ENCODE results near the gene SLC15A5.
A peak's percentile ranks its signal among the peaks of the same experiment; 100 is the strongest.

The SLC15A5 gene

DNA sequence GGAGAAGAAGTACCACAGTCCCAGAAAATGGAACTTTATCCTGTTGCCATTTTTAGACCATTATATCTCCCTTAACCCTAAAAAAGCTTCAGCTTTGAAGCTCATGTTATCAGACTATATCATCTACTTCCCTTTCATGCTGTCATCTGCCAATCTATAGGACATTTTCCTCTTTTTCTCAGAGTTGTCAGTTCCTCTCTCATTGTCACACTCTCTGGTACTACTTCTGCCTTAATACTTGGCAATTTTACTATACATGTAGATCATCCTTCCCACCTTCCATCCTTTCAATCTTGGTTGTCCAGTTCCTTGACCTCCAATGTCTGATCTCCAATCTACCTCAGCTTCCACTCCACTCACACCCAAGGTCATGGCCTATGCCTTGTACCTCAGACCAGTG lies 57.4 kb downstream of the SLC15A5 start:
- H4K5ac ChIP-seq (ENCODE audit: low read length), result no peak overlapping the region
- H3K18ac ChIP-seq (ENCODE audit: low read length), result no peak overlapping the region

DNA sequence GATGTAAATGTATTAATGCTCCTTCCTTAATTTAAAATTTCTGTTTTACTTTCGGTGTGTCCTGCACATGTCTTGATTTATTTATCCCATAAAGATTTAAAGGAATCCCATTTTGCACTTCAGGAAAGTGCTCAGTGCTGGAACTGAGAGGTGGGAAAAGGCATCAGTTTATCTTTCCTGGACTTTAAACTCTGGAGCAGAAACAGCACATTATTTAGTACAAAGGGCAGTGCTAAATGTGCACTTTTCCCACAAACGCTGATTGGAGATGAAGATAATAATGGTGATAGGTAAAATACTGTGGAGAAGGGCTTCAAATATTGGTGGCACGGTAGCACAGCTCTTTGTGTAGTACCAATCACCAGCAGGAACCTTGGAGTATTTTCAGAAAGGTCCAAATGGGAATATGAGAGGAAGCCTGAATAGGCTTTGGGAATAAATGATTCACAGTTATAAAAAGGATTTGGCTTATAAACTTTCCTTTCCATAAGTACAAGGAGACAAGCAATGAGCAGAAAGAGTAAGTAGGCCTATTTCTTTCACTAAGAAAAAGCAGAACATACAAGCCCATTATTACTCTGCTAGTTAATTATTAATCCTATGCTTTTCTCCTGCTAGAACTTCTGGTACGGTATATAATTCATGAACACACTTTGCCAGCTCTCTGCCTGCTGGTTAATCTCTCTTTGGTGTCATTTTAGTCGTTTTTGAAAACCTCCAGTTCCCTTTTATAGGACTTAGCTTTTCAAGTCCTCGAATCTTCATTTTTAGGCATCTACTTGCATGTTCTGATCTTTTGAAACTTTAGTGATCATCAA lies 58.3 kb downstream of the SLC15A5 start:
- WGBS (ENCODE audit: extremely low coverage, insufficient coverage, low lambda C conversion rate), result no CpG with 5 or more reads among the region's 6 CpGs
- H3K4me3 ChIP-seq (ENCODE audit: low read length), result no peak overlapping the region

More for the DNA sequence above, 57.4 kb downstream of the SLC15A5 start:
- no peak overlapping the region for H4K8ac ChIP-seq (ENCODE audit: low read depth, low read length)
- H3K9ac ChIP-seq (ENCODE audit: low read length), result no peak overlapping the region
- H3K23ac ChIP-seq (ENCODE audit: low read length), result no peak overlapping the region
- H3K4me3 ChIP-seq (ENCODE audit: low read length), result no peak overlapping the region
- no peak overlapping the region for H3K4me2 ChIP-seq (ENCODE audit: low read length)
- no peak overlapping the region for H2BK15ac ChIP-seq (replicated peaks; ENCODE audit: low read depth)
- no peak overlapping the region for H2BK5ac ChIP-seq (ENCODE audit: low read length)
- no peak for DNase-seq
- no peaks in the 10 kb centered on the region for H3K4me1 ChIP-seq (ENCODE audit: control insufficient read depth, low read depth, low read length)
- H3K79me2 ChIP-seq (ENCODE audit: control insufficient read depth, insufficient read depth, low read length), result no peaks in the 10 kb centered on the region
- H2BK120ac ChIP-seq (ENCODE audit: low read depth, low read length), result no peak overlapping the region
- H3K56ac ChIP-seq (ENCODE audit: low read length), result no peak overlapping the region
- H3K27me3 ChIP-seq (ENCODE audit: insufficient read depth, low read length, poor library complexity), result no peaks in the 10 kb centered on the region
- H3K4ac ChIP-seq (ENCODE audit: low read depth, low read length), result no peak overlapping the region
- no peaks in the 10 kb centered on the region for H3K79me1 ChIP-seq (ENCODE audit: low read length)
- H3K27ac ChIP-seq (ENCODE audit: low read depth, low read length), result no peak overlapping the region
- no peak overlapping the region for H2AK5ac ChIP-seq (ENCODE audit: low read length)
- no peaks in the 10 kb centered on the region for H3K36me3 ChIP-seq (ENCODE audit: control insufficient read depth, insufficient read depth, low read length)

DNA sequence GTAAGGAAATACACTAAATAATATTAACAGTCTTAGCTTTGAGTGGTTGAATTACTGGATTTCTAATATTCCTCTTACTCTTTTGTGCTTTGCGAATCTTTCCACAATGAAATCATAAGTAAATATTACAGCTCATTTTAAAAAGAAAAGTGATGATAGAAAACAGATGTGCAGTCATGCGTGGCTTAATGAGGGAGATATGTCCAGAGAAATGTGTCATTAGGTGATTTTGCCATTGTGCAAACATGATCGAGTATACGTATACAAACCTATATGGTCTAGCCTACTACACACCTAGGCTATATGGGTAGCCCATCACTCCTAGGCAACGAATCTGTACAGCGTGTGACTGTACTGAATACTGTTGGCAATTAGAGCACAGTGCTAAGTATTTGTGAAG lies 59.3 kb downstream of the SLC15A5 start:
- Histone ChIP-seq H2BK15ac (replicated peaks; ENCODE audit: low read depth) (no peak overlapping the region), H3K4me3 (ENCODE audit: low read length) (no peak overlapping the region), H3K79me1 (ENCODE audit: low read length) (no peaks in the 10 kb centered on the region), H3K4me2 (ENCODE audit: low read length) (no peak overlapping the region), H3K36me3 (ENCODE audit: control insufficient read depth, insufficient read depth, low read length) (no peaks in the 10 kb centered on the region), H3K9ac (ENCODE audit: low read length) (no peak overlapping the region), H3K27ac (ENCODE audit: low read depth, low read length) (no peak overlapping the region), H4K8ac (ENCODE audit: low read depth, low read length) (no peak overlapping the region), H3K18ac (ENCODE audit: low read length) (no peak overlapping the region), H3K23ac (ENCODE audit: low read length) (no peak overlapping the region), H3K79me2 (ENCODE audit: control insufficient read depth, insufficient read depth, low read length) (no peaks in the 10 kb centered on the region), H2BK120ac (ENCODE audit: low read depth, low read length) (no peak overlapping the region), H3K27me3 (ENCODE audit: insufficient read depth, low read length, poor library complexity) (no peaks in the 10 kb centered on the region), H3K4ac (ENCODE audit: low read depth, low read length) (no peak overlapping the region), H3K4me1 (ENCODE audit: control insufficient read depth, low read depth, low read length) (no peaks in the 10 kb centered on the region), H2AK5ac (ENCODE audit: low read length) (no peak overlapping the region), H4K5ac (ENCODE audit: low read length) (no peak overlapping the region), H3K56ac (ENCODE audit: low read length) (no peak overlapping the region), H2BK5ac (ENCODE audit: low read length) (no peak overlapping the region)
- no CpG with 5 or more reads among the region's 6 CpGs for WGBS (ENCODE audit: extremely low coverage, insufficient coverage, low lambda C conversion rate)
- no peak for DNase-seq

More for the DNA sequence above, 58.3 kb downstream of the SLC15A5 start:
- Histone ChIP-seq H2BK5ac (ENCODE audit: low read length) (no peak overlapping the region), H3K56ac (ENCODE audit: low read length) (no peak overlapping the region), H2AK5ac (ENCODE audit: low read length) (no peak overlapping the region), H3K9ac (ENCODE audit: low read length) (no peak overlapping the region), H3K27me3 (ENCODE audit: insufficient read depth, low read length, poor library complexity) (no peaks in the 10 kb centered on the region), H3K4me2 (ENCODE audit: low read length) (no peak overlapping the region), H2BK15ac (replicated peaks; ENCODE audit: low read depth) (no peak overlapping the region), H3K36me3 (ENCODE audit: control insufficient read depth, insufficient read depth, low read length) (no peaks in the 10 kb centered on the region), H4K8ac (ENCODE audit: low read depth, low read length) (no peak overlapping the region), H2BK120ac (ENCODE audit: low read depth, low read length) (no peak overlapping the region), H3K79me1 (ENCODE audit: low read length) (no peaks in the 10 kb centered on the region), H3K27ac (ENCODE audit: low read depth, low read length) (no peak overlapping the region), H3K18ac (ENCODE audit: low read length) (no peak overlapping the region), H4K5ac (ENCODE audit: low read length) (no peak overlapping the region), H3K79me2 (ENCODE audit: control insufficient read depth, insufficient read depth, low read length) (no peaks in the 10 kb centered on the region), H3K4ac (ENCODE audit: low read depth, low read length) (no peak overlapping the region), H3K23ac (ENCODE audit: low read length) (no peak overlapping the region), H3K4me1 (ENCODE audit: control insufficient read depth, low read depth, low read length) (no peaks in the 10 kb centered on the region)
- DNase-seq, result no peak

DNA sequence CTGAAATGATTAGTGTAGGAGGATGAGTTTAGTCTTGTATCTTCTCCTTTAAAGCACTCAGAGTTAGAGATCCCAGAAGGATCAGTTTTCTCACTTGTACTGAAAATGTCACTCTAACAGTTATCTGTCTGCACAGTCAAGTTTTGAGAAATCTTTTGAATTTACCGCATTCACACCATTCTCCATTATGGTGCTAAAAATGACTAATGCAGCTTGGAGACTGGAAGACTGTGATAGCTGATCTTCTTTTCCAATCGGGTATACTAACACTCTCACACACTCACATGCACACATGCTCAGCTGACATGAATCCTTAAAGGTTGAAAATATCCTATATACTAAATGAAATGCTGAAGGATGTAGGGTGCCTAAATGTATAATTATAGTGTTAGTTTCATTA lies 65.8 kb downstream of the SLC15A5 start:
- H2BK5ac ChIP-seq (ENCODE audit: low read length), result no peak overlapping the region
- no peaks in the 10 kb centered on the region for H3K79me1 ChIP-seq (ENCODE audit: low read length)
- no peak overlapping the region for H3K23ac ChIP-seq (ENCODE audit: low read length)
- H2AK5ac ChIP-seq (ENCODE audit: low read length), result no peak overlapping the region
- no peak overlapping the region for H2BK15ac ChIP-seq (replicated peaks; ENCODE audit: low read depth)
- H2BK120ac ChIP-seq (ENCODE audit: low read depth, low read length), result no peak overlapping the region
- no peak for DNase-seq
- no peaks in the 10 kb centered on the region for H3K27me3 ChIP-seq (ENCODE audit: insufficient read depth, low read length, poor library complexity)
- H3K4me2 ChIP-seq (ENCODE audit: low read length), result no peak overlapping the region
- WGBS (ENCODE audit: extremely low coverage, insufficient coverage, low lambda C conversion rate), result no CpG with 5 or more reads among the region's 2 CpGs
- H3K36me3 ChIP-seq (ENCODE audit: control insufficient read depth, insufficient read depth, low read length), result no peaks in the 10 kb centered on the region
- H3K56ac ChIP-seq (ENCODE audit: low read length), result no peak overlapping the region
- no peak overlapping the region for H4K8ac ChIP-seq (ENCODE audit: low read depth, low read length)
- no peak overlapping the region for H3K18ac ChIP-seq (ENCODE audit: low read length)
- no peaks in the 10 kb centered on the region for H3K4me1 ChIP-seq (ENCODE audit: control insufficient read depth, low read depth, low read length)
- no peak overlapping the region for H3K4ac ChIP-seq (ENCODE audit: low read depth, low read length)
- H3K79me2 ChIP-seq (ENCODE audit: control insufficient read depth, insufficient read depth, low read length), result no peaks in the 10 kb centered on the region
- H4K5ac ChIP-seq (ENCODE audit: low read length), result no peak overlapping the region
- H3K4me3 ChIP-seq (ENCODE audit: low read length), result no peak overlapping the region
- no peak overlapping the region for H3K27ac ChIP-seq (ENCODE audit: low read depth, low read length)
- no peak overlapping the region for H3K9ac ChIP-seq (ENCODE audit: low read length)

DNA sequence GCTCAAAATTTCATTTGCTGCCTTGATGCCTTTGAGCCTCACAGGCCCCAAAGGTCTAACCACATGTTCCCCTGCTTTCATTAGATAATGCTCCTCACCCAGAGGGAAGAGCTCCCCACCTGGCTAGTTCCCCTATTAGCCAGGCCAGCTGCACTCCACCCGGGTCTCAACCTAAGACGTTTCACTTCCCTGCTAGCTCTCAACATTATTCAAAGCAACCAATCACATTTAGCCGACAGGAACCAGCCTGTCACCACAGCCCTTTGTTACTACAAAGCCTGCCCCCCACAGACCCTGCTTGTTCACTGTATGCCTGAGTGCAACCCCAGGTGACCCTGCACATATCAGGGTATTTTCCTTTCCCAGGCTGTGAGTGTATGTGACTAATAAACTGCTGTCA lies 78.6 kb downstream of the SLC15A5 start:
- no peak overlapping the region for H3K9ac ChIP-seq (ENCODE audit: low read length)
- no peak overlapping the region for H3K56ac ChIP-seq (ENCODE audit: low read length)
- H3K79me2 ChIP-seq (ENCODE audit: control insufficient read depth, insufficient read depth, low read length), result no peaks in the 10 kb centered on the region
- no peaks in the 10 kb centered on the region for H3K79me1 ChIP-seq (ENCODE audit: low read length)
- H3K4me3 ChIP-seq (ENCODE audit: low read length), result no peak overlapping the region
- no peak overlapping the region for H2BK5ac ChIP-seq (ENCODE audit: low read length)
- no peaks in the 10 kb centered on the region for H3K27me3 ChIP-seq (ENCODE audit: insufficient read depth, low read length, poor library complexity)
- no peak overlapping the region for H3K27ac ChIP-seq (ENCODE audit: low read depth, low read length)
- no peak overlapping the region for H2AK5ac ChIP-seq (ENCODE audit: low read length)
- H3K18ac ChIP-seq (ENCODE audit: low read length), result no peak overlapping the region
- H2BK15ac ChIP-seq (replicated peaks; ENCODE audit: low read depth), result no peak overlapping the region
- DNase-seq, result peak; percentile 35
- no peaks in the 10 kb centered on the region for H3K36me3 ChIP-seq (ENCODE audit: control insufficient read depth, insufficient read depth, low read length)
- H3K23ac ChIP-seq (ENCODE audit: low read length), result no peak overlapping the region
- WGBS (ENCODE audit: extremely low coverage, insufficient coverage, low lambda C conversion rate), result no CpG with 5 or more reads among the region's 3 CpGs
- H4K5ac ChIP-seq (ENCODE audit: low read length), result no peak overlapping the region
- no peak overlapping the region for H4K8ac ChIP-seq (ENCODE audit: low read depth, low read length)
- no peak overlapping the region for H2BK120ac ChIP-seq (ENCODE audit: low read depth, low read length)
- no peaks in the 10 kb centered on the region for H3K4me1 ChIP-seq (ENCODE audit: control insufficient read depth, low read depth, low read length)
- H3K4ac ChIP-seq (ENCODE audit: low read depth, low read length), result no peak overlapping the region
- H3K4me2 ChIP-seq (ENCODE audit: low read length), result no peak overlapping the region

DNA sequence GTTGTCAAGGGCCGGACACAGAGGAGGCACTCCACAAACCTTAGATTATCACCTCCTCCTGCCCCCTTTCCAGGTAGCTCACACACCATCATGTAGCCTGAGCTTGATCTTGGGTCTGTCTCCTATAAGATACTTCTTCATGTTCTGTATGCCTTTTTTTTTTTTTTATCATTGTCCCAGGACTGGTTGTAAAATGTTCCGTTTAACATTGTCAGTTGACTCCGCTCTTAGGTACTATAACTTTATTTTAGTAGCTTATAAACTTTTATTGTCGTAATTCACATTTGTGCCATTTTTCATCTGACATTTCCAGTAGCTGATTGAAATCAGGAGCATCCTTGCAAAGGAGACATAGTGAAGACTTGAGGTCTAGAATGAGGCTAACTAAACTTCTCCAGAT lies 79.9 kb downstream of the SLC15A5 start:
- H3K4me2 ChIP-seq (ENCODE audit: low read length), result no peak overlapping the region
- H2BK15ac ChIP-seq (replicated peaks; ENCODE audit: low read depth), result no peak overlapping the region
- no peaks in the 10 kb centered on the region for H3K27me3 ChIP-seq (ENCODE audit: insufficient read depth, low read length, poor library complexity)
- H3K4ac ChIP-seq (ENCODE audit: low read depth, low read length), result no peak overlapping the region
- H3K79me2 ChIP-seq (ENCODE audit: control insufficient read depth, insufficient read depth, low read length), result no peaks in the 10 kb centered on the region
- H4K5ac ChIP-seq (ENCODE audit: low read length), result no peak overlapping the region
- H2BK120ac ChIP-seq (ENCODE audit: low read depth, low read length), result no peak overlapping the region
- no peak overlapping the region for H3K18ac ChIP-seq (ENCODE audit: low read length)
- H3K9ac ChIP-seq (ENCODE audit: low read length), result no peak overlapping the region
- H2BK5ac ChIP-seq (ENCODE audit: low read length), result no peak overlapping the region
- H4K8ac ChIP-seq (ENCODE audit: low read depth, low read length), result no peak overlapping the region
- H2AK5ac ChIP-seq (ENCODE audit: low read length), result no peak overlapping the region
- no peak overlapping the region for H3K56ac ChIP-seq (ENCODE audit: low read length)
- no CpG with 5 or more reads among the region's 4 CpGs for WGBS (ENCODE audit: extremely low coverage, insufficient coverage, low lambda C conversion rate)
- no peaks in the 10 kb centered on the region for H3K36me3 ChIP-seq (ENCODE audit: control insufficient read depth, insufficient read depth, low read length)
- no peak overlapping the region for H3K4me3 ChIP-seq (ENCODE audit: low read length)
- H3K27ac ChIP-seq (ENCODE audit: low read depth, low read length), result no peak overlapping the region
- no peak for DNase-seq
- H3K79me1 ChIP-seq (ENCODE audit: low read length), result no peaks in the 10 kb centered on the region
- H3K4me1 ChIP-seq (ENCODE audit: control insufficient read depth, low read depth, low read length), result no peaks in the 10 kb centered on the region
- H3K23ac ChIP-seq (ENCODE audit: low read length), result no peak overlapping the region
